ENCODE data around the gene CLCN1.

GRCh38 chr7:143295870-143296269 is 20.0 kb upstream of the CLCN1 start:
- TF ChIP-seq CTCF (conservative IDR thresholded peaks at IDR 0.05; ENCODE audit: low read length) (no peak), EZH2phosphoT487 (IDR thresholded peaks at IDR 0.05; ENCODE audit: borderline replicate concordance, low read depth, low read length) (no peak)

All from OCI-LY7 (cell line).